ENCODE measurements around the gene LKAAEAR1.
"Not testable (repeated sequence)": the region's sequence is repeated elsewhere in the genome, so short reads cannot be mapped to it uniquely, and the experiment has no call there.

LKAAEAR1 gene

GRCh38 chr20:64083804-64084684, at the start of gene LKAAEAR1:
LKAAEAR1 (minus strand) TSS chr20:64084398; CDS start chr20:64084219, 179 bp downstream.
- peak in 2 of 6 experiments; percentile 20 to 22 for DNase-seq

GRCh38 chr20:64131406-64131805, 47.2 kb upstream of the LKAAEAR1 start:
- DNase-seq = no peak

- no peak for DNase-seq
Observed at GRCh38 chr20:64130876-64131275, 46.7 kb upstream of the LKAAEAR1 start.

- DNase-seq = no peak
Observed at GRCh38 chr20:64130271-64130670, 46.1 kb upstream of the LKAAEAR1 start.

GRCh38 chr20:64129146-64129782, 45.1 kb upstream of the LKAAEAR1 start:
- no peak for DNase-seq

- DNase-seq = not testable (repeated sequence)
Observed at GRCh38 chr20:64123517-64123916, 39.3 kb upstream of the LKAAEAR1 start.

- not testable (repeated sequence) for DNase-seq
Observed at GRCh38 chr20:64122927-64123326, 38.7 kb upstream of the LKAAEAR1 start.

- no peak for DNase-seq
Observed at GRCh38 chr20:64121586-64121985, 37.4 kb upstream of the LKAAEAR1 start.

GRCh38 chr20:64119681-64120341, 35.6 kb upstream of the LKAAEAR1 start:
- DNase-seq = no peak

- DNase-seq = no peak
Observed at GRCh38 chr20:64119301-64119680, 35.1 kb upstream of the LKAAEAR1 start.

GRCh38 chr20:64117432-64117777, 33.2 kb upstream of the LKAAEAR1 start:
- not testable (repeated sequence) for DNase-seq

- DNase-seq = no peak
Observed at GRCh38 chr20:64116541-64117431, 32.6 kb upstream of the LKAAEAR1 start.

- no peak for DNase-seq
Observed at GRCh38 chr20:64116016-64116415, 31.8 kb upstream of the LKAAEAR1 start.

GRCh38 chr20:64115171-64115911, 31.1 kb upstream of the LKAAEAR1 start:
- DNase-seq = no peak

- no peak for DNase-seq
Observed at GRCh38 chr20:64114356-64114971, 30.3 kb upstream of the LKAAEAR1 start.

GRCh38 chr20:64113796-64114355, 29.7 kb upstream of the LKAAEAR1 start:
- no peak for DNase-seq

- no peak for DNase-seq
Observed at GRCh38 chr20:64113444-64113775, 29.2 kb upstream of the LKAAEAR1 start.

- DNase-seq = no peak
Observed at GRCh38 chr20:64112691-64113443, 28.7 kb upstream of the LKAAEAR1 start.

- no peak for DNase-seq
Observed at GRCh38 chr20:64111841-64112641, 27.8 kb upstream of the LKAAEAR1 start.

Measured in stimulated activated naive CD4-positive, alpha-beta T cell (primary cell).